Measurements from ENCODE around the gene CRMP1. TPM values are rescaled to one million over a fixed set of nuclear protein-coding genes. Genes with fewer than 3 reads are reported as not detected.

The CRMP1 gene
- total and polyA plus RNA-seq, 7 donors = under 0.01 to 6.4 (median 4.2) TPM; not detected in 1

GRCh38 chr4:5773271-5773555 is 119.7 kb downstream of the CRMP1 start:
- H3K4me1 ChIP-seq = no peaks in the 10 kb centered on the region
- peaks cover 0 to 12% (median 7%) of the 10 kb centered on the region in 4 donors for H3K36me3 ChIP-seq
- no peak overlapping the region for H3K4me3 ChIP-seq
- H3K27ac ChIP-seq = no peak overlapping the region
- H3K9me3 ChIP-seq = peaks cover 0 to 2% (median 0%) of the 10 kb centered on the region in 4 donors
- intact Hi-C loops (cut with DNase I) = no loop called here
- no peak for TF ChIP-seq EP300 (IDR thresholded peaks at IDR 0.05)
- no peak for TF ChIP-seq CTCF (IDR thresholded peaks at IDR 0.05)
- no peak for TF ChIP-seq POLR2AphosphoS5 (IDR thresholded peaks at IDR 0.05)
- TF ChIP-seq POLR2A (IDR thresholded peaks at IDR 0.05) = no peak
- WGBS, 2 donors = 87 to 92% methylated on average over 2 of the region's 2 CpGs
- peak; percentile 19 for DNase-seq
- no peaks in the 10 kb centered on the region for H3K27me3 ChIP-seq

- H3K36me3 ChIP-seq = peaks cover 0 to 12% (median 7%) of the 10 kb centered on the region in 4 donors
Measured at GRCh38 chr4:5772528-5773270, 120.2 kb downstream of the CRMP1 start.

More at GRCh38 chr4:5772528-5773270, 120.2 kb downstream of the CRMP1 start:
- Histone ChIP-seq H3K4me3 (no peak overlapping the region), H3K9me3 (peaks cover 0 to 2% (median 0%) of the 10 kb centered on the region in 4 donors), H3K27me3 (no peaks in the 10 kb centered on the region), H3K27ac (no peak overlapping the region), H3K4me1 (no peaks in the 10 kb centered on the region)
- intact Hi-C loops (cut with DNase I) = no loop called here
- TF ChIP-seq CTCF (IDR thresholded peaks at IDR 0.05) (no peak), EP300 (IDR thresholded peaks at IDR 0.05) (no peak), POLR2A (IDR thresholded peaks at IDR 0.05) (no peak), POLR2AphosphoS5 (IDR thresholded peaks at IDR 0.05) (no peak)
- WGBS, 2 donors = 76 to 88% methylated on average over 9 of the region's 9 CpGs
- DNase-seq = peak; percentile 48

Small RNAs within 50 kb of the gene (small RNA-seq; reads per million reads assigned to genes)
- 0 reads per million in 3 donors for gene MIR378D1

Other genes with a start within 250 kb of the CRMP1 start
- 10 to 100 TPM in 2 of 4 donors, 1 to 10 TPM in 2; 8.6 to 14.7 (median 10.9) TPM for gene EVC2, start 184.5 kb downstream of the CRMP1 start, total RNA-seq
- 1 to 10 TPM in 1 of 3 donors, under 1 TPM in 1, not detected in 1; 0.60 to 1.3 TPM for gene EVC2, start 184.5 kb downstream of the CRMP1 start, polyA plus RNA-seq
- gene EVC, start 181.9 kb downstream of the CRMP1 start, total RNA-seq = 10 to 100 TPM; 15.6 to 35.2 (median 24.4) TPM
- gene EVC, start 181.9 kb downstream of the CRMP1 start, polyA plus RNA-seq = 1 to 10 TPM in 2 of 3 donors, under 1 TPM in 1; 0.46 to 3.4 (median 1.2) TPM
- gene C4orf50, start 125.3 kb upstream of the CRMP1 start, total RNA-seq = under 1 TPM; 0.16 to 0.83 (median 0.70) TPM
- under 1 TPM in 2 of 3 donors, not detected in 1; under 0.01 to 0.17 TPM for gene C4orf50, start 125.3 kb upstream of the CRMP1 start, polyA plus RNA-seq